HFFc6 (cell line): ENCODE data around the gene PCDHB10. TPM values are rescaled to one million over a fixed set of nuclear protein-coding genes. Genes with fewer than 3 reads are reported as not detected.
"Not testable (repeated sequence)": the region's sequence is repeated elsewhere in the genome, so short reads cannot be mapped to it uniquely, and the experiment has no call there.

Experiments
- DNase-seq: peaks from one replicate; pipeline ENCODE4 v3.0.0-alpha.2; 2018
- H3K27ac Mint-ChIP-seq: 2 replicates; pipeline ENCODE4 v1.8.0; 2020; ENCODE audit warnings: mild to moderate bottlenecking, mixed read lengths
- H3K27me3 Mint-ChIP-seq: 2 replicates; pipeline ENCODE4 v1.8.0; 2021; ENCODE audit warnings: mild to moderate bottlenecking, moderate library complexity, mixed read lengths; ENCODE audit not compliant: insufficient read depth
- H3K36me3 Mint-ChIP-seq: 2 replicates; pipeline ENCODE4 v1.8.0; 2021; ENCODE audit warnings: low read depth, mixed read lengths
- H3K4me1 Mint-ChIP-seq: 2 replicates; pipeline ENCODE4 v1.8.0; 2020; ENCODE audit warnings: low read depth, mixed read lengths
- H3K4me3 Mint-ChIP-seq: 2 replicates; pipeline ENCODE4 v1.8.0; 2020; ENCODE audit warnings: mild to moderate bottlenecking, moderate library complexity, mixed read lengths
- H3K9me3 Mint-ChIP-seq: 2 replicates; pipeline ENCODE4 v1.8.0; 2020; ENCODE audit warnings: mild to moderate bottlenecking, mixed read lengths
- total RNA-seq, 6 experiments: library from RNA; stranded (reverse); fragmentation: NEBNext Ultra II Directional; extraction: Animal tissue kit (Norgen Biotek cat#: 25700); gene quantifications; 2 replicates in 1 of 6; 3 replicates in 5 of 6; pipeline ENCODE4 v1.2.3, GENCODE V29; 2021
- TF ChIP-seq, protein P1 (sequence below): fragments of 200-600 bp; sonication (generic); IDR thresholded peaks from 2 replicates; pipeline ENCODE4 v1.5.0; 2021; ENCODE audit warnings: antibody characterized with exemption, mild to moderate bottlenecking

Gene PCDHB10
- total RNA-seq, 6 experiments from 2014 or later: 0.78 to 1.3 (median 1.1) TPM

DNA sequence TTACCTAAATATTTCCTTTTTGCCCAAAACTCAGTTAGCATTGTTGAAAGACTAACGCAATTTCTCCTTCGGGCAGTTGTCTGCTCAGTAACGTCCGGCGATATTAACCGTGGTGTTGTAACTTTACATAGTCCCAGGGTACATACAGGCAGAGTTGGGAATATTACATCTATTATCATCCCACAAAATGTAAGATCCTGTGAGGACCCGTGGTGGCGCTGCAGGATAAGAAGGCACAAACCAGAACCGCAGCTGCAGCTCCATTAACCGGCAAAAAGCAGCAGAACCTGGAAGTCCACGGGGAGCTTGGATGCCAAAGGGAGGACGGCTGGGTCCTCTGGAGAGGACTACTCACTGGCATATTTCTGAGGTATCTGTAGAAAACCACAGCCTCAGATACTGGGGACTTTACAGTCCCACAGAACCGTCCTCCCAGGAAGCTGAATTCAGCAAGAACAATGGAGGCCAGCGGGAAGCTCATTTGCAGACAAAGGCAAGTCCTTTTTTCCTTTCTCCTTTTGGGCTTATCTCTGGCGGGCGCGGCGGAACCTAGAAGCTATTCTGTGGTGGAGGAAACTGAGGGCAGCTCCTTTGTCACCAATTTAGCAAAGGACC is 14.5 kb upstream of the PCDHB10 start, which contains the start of gene PCDHB8:
Gene PCDHB8, plus strand, starts transcription at position 214 of the 615 bp plus-strand sequence. Its CDS starts 245 bp downstream, at position 459.
- H3K4me1 Mint-ChIP-seq: peaks cover 11% of the 10 kb centered on the region
- TF ChIP-seq, protein P1, sequence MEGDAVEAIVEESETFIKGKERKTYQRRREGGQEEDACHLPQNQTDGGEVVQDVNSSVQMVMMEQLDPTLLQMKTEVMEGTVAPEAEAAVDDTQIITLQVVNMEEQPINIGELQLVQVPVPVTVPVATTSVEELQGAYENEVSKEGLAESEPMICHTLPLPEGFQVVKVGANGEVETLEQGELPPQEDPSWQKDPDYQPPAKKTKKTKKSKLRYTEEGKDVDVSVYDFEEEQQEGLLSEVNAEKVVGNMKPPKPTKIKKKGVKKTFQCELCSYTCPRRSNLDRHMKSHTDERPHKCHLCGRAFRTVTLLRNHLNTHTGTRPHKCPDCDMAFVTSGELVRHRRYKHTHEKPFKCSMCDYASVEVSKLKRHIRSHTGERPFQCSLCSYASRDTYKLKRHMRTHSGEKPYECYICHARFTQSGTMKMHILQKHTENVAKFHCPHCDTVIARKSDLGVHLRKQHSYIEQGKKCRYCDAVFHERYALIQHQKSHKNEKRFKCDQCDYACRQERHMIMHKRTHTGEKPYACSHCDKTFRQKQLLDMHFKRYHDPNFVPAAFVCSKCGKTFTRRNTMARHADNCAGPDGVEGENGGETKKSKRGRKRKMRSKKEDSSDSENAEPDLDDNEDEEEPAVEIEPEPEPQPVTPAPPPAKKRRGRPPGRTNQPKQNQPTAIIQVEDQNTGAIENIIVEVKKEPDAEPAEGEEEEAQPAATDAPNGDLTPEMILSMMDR: peak; percentile 46
- not testable (repeated sequence) for H3K27ac Mint-ChIP-seq, H3K36me3 Mint-ChIP-seq, H3K9me3 Mint-ChIP-seq, H3K27me3 Mint-ChIP-seq, H3K4me3 Mint-ChIP-seq
- DNase-seq: peak; percentile 8

DNA sequence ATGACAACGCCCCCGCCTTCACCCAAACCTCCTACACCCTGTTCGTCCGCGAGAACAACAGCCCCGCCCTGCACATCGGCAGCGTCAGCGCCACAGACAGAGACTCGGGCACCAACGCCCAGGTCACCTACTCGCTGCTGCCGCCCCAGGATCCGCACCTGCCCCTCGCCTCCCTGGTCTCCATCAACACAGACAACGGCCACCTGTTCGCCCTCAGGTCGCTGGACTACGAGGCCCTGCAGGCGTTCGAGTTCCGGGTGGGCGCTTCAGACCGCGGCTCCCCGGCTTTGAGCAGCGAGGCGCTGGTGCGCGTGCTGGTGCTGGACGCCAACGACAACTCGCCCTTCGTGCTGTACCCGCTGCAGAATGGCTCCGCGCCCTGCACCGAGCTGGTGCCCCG is 12.8 kb upstream of the PCDHB10 start:
- H3K27me3 Mint-ChIP-seq, H3K36me3 Mint-ChIP-seq, DNase-seq, H3K27ac Mint-ChIP-seq, H3K9me3 Mint-ChIP-seq, H3K4me3 Mint-ChIP-seq: not testable (repeated sequence)
- H3K4me1 Mint-ChIP-seq: peaks cover 15% of the 10 kb centered on the region

DNA sequence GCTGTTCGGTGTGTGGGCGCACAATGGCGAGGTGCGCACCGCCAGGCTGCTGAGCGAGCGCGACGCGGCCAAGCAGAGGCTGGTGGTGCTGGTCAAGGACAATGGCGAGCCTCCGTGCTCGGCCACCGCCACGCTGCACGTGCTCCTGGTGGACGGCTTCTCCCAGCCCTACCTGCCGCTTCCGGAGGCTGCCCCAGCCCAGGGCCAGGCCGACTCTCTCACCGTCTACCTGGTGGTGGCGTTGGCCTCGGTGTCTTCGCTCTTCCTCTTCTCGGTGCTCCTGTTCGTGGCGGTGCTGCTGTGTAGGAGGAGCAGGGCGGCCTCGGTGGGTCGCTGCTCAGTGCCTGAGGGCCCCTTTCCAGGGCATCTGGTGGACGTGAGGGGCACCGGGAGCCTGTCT is 12.3 kb upstream of the PCDHB10 start:
- peaks cover 12% of the 10 kb centered on the region for H3K9me3 Mint-ChIP-seq

DNA sequence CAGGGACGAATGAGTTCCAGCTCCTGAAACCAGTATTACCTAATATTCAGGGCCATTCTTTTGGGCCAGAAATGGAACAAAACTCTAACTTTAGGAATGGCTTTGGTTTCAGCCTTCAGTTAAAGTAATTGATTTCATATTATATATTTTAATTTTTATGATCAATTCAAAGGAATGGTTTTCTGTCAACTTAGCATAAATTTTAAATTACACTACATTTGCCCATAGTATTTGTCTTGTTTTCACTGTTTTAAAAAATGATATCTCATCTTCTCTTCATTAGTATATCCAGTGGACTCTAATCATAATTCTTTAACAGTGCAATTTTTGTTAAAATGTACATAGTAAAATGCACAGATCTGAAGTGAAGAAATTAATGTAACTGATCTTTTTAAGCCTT is 11.8 kb upstream of the PCDHB10 start:
- Mint-ChIP-seq H3K27me3 (peaks cover 8% of the 10 kb centered on the region; the same call in 1 of the 2 replicates), H3K9me3 (peaks cover 16% of the 10 kb centered on the region), H3K27ac (no peak overlapping the region), H3K4me3 (no peak overlapping the region), H3K4me1 (peaks cover 15% of the 10 kb centered on the region), H3K36me3 (peaks cover 12% of the 10 kb centered on the region)
- no peak for DNase-seq
- TF ChIP-seq, protein P1: no peak

More for the DNA sequence above, 12.3 kb upstream of the PCDHB10 start:
- Mint-ChIP-seq H3K4me1 (peaks cover 15% of the 10 kb centered on the region), H3K36me3 (peaks cover 10% of the 10 kb centered on the region)
- not testable (repeated sequence) for DNase-seq, H3K27me3 Mint-ChIP-seq, H3K27ac Mint-ChIP-seq, H3K4me3 Mint-ChIP-seq

DNA sequence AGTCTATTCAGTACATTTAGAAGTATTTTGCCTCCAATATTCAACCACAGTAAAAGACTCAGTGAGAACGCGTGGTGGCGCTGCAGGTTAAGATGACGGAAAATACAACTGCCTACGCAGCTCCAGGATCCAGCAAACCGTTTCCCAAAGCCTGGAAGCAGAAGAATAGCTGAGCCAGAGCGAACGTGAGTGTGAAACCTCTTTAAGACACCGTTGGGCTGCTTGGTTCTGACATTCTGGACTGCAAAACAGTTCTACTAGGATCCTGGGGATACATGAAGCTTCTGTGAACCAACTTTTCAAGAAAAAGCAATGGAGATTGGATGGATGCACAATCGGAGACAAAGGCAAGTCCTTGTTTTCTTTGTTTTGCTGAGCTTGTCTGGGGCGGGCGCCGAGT is 9.9 kb upstream of the PCDHB10 start, which contains the start of gene PCDHB16:
Gene PCDHB16, plus strand, starts transcription at position 140 of the 400 bp plus-strand sequence. Its CDS starts 173 bp downstream, at position 313.
- peaks cover 20% of the 10 kb centered on the region for H3K4me1 Mint-ChIP-seq
- H3K36me3 Mint-ChIP-seq: peaks cover 12% of the 10 kb centered on the region
- no peak within 1 kb of the TSS; the same call in 1 of the 2 replicates for H3K27ac Mint-ChIP-seq
- peaks cover 16% of the 10 kb centered on the region for H3K9me3 Mint-ChIP-seq
- H3K27me3 Mint-ChIP-seq: peaks cover 8% of the 10 kb centered on the region
- TF ChIP-seq, protein P1: peak; percentile 78
- H3K4me3 Mint-ChIP-seq: peak within 1 kb of the TSS; percentile 82
- DNase-seq: peak; percentile 62

DNA sequence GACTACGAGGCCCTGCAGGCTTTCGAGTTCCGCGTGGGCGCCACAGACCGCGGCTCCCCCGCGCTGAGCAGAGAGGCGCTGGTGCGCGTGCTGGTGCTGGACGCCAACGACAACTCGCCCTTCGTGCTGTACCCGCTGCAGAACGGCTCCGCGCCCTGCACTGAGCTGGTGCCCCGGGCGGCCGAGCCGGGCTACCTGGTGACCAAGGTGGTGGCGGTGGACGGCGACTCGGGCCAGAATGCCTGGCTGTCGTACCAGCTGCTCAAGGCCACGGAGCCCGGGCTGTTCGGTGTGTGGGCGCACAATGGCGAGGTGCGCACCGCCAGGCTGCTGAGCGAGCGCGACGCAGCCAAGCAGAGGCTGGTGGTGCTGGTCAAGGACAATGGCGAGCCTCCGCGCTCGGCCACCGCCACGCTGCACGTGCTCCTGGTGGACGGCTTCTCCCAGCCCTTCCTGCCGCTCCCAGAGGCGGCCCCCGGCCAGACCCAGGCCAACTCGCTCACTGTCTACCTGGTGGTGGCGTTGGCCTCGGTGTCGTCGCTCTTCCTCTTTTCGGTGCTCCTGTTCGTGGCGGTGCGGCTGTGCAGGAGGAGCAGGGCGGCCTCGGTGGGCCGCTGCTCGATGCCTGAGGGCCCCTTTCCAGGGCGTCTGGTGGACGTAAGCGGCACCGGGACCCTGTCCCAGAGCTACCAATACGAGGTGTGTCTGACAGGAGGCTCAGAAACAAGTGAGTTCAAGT is 7.9 kb upstream of the PCDHB10 start:
- H3K4me1 Mint-ChIP-seq: peaks cover 27% of the 10 kb centered on the region
- H3K27ac Mint-ChIP-seq, DNase-seq, H3K4me3 Mint-ChIP-seq: not testable (repeated sequence)
- peaks cover 17% of the 10 kb centered on the region for H3K36me3 Mint-ChIP-seq
- peaks cover 21% of the 10 kb centered on the region for H3K9me3 Mint-ChIP-seq
- H3K27me3 Mint-ChIP-seq: peaks cover 12% of the 10 kb centered on the region
